GM12875 (cell line): ENCODE results near the gene PDCD1.
"Not testable (repeated sequence)": the region's sequence is repeated elsewhere in the genome, so short reads cannot be mapped to it uniquely, and the experiment has no call there.

Source experiments
- H3K4me3 ChIP-seq: one replicate; pipeline ENCODE4 v1.5.1; 2011; ENCODE audit warnings: low read depth, low read length, control low read depth
- TF ChIP-seq, protein P1 (sequence below): IDR thresholded peaks from 2 replicates; pipeline ENCODE4 v1.5.1; 2011; ENCODE audit warnings: low read depth, mild to moderate bottlenecking, control low read depth, inconsistent platforms, low read length, moderate library complexity, borderline replicate concordance; ENCODE audit not compliant: insufficient read depth

The PDCD1 gene

DNA sequence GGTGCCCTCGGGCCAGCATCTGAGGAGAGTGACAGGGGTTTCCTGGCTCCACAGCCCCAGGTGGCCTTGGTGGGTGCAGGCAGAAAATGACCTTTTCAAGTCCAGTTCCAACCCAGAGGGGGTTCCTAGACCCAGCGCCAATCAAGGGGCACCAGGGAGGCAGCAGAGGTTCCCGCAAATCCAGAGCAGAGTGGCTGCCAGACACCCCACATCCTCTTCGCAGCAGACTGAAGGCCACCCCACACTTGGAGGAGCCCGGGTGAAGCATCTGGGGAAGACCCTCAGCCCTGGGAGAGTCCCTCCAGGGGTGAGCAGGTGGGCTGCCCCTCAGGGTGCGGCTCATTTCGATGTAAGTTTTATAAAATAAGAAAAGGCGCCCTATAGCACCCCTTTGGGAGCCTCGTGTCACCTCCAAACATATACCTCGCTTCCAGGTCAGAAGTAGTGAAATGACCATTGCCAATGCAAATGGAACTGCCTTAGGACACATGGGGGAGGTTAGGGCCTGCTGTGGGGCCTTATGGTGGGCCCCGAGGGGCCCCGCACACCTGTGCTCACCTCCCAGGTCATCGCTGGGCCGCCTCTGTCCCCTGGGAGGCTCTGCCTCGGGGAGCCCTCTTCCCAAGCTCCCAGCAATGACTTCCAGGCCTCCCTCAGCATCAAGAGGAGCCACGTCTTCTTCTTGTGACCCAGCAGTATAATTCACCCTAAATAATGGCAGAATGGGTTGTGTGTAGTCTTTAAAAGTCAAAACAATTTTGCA, 21.8 kb upstream of the PDCD1 start:
- TF ChIP-seq, protein P1, sequence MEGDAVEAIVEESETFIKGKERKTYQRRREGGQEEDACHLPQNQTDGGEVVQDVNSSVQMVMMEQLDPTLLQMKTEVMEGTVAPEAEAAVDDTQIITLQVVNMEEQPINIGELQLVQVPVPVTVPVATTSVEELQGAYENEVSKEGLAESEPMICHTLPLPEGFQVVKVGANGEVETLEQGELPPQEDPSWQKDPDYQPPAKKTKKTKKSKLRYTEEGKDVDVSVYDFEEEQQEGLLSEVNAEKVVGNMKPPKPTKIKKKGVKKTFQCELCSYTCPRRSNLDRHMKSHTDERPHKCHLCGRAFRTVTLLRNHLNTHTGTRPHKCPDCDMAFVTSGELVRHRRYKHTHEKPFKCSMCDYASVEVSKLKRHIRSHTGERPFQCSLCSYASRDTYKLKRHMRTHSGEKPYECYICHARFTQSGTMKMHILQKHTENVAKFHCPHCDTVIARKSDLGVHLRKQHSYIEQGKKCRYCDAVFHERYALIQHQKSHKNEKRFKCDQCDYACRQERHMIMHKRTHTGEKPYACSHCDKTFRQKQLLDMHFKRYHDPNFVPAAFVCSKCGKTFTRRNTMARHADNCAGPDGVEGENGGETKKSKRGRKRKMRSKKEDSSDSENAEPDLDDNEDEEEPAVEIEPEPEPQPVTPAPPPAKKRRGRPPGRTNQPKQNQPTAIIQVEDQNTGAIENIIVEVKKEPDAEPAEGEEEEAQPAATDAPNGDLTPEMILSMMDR: no peak
- peak overlapping the region; percentile 63 for H3K4me3 ChIP-seq

DNA sequence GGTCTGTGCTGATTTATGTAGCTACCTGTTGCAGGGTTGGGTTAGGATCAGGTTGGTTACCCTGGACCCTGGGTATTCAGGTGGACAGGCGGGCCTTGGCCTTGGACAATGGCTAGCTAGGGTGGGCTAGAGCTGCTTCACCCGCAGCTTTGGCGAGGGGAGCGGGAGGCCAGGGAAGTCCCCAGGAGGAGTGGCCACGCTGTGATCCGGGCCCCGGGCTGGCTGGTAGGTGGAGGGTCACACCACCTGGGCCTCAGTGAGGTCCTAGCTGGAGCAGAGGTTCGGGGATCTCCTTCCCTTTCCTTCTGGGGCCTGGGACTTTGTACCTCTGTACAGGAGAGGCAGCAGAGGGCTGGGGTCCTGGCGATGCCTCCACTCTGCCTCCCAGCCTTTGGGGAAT, 20.6 kb upstream of the PDCD1 start:
- H3K4me3 ChIP-seq: no peak overlapping the region
- TF ChIP-seq, protein P1: no peak

DNA sequence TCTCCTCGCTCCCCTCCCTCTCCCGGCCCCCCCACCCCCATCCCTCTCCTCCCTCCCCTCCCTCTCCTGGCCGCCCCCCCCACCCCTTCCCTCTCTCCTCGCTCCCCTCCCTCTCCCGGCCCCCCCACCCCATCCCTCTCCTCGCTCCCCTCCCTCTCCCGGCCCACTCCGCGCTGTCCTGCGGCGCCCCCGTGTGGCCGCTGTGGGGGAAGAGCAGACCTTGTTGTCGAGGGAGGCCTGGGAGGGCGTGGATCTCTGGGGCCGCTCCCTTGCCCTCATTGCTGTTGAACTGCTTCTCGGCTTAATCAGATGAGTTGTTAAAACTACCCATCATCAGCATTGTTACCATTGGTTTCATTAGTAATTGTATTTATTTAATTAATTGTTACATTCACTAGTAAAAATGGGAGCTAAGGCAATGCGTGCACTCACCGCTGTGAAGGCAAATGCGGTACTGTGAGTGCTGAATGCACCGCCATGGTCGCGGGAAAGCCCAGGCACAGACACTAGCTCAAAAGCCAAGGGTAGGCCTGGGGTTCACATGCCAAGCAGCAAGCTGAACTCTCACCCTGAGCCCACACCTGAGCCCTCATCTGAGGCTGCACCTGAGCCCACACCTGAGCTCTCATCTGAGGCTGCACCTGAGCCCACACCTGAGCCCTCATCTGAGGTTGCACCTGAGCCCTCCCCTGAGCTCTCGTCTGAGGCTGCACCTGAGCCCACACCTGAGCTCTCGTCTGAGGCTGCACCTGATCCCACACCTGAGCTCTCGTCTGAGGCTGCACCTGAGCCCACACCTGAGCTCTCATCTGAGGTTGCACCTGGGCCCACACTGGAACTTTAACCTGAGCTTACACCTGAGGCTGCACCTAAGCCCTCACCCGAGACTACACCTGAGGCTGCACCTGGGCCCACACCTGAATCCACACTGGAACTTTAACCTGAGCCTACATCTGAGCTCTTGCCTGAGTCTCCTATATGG, 19.6 kb upstream of the PDCD1 start:
- TF ChIP-seq, protein P1: peak; percentile 82
- H3K4me3 ChIP-seq: no peak overlapping the region

DNA sequence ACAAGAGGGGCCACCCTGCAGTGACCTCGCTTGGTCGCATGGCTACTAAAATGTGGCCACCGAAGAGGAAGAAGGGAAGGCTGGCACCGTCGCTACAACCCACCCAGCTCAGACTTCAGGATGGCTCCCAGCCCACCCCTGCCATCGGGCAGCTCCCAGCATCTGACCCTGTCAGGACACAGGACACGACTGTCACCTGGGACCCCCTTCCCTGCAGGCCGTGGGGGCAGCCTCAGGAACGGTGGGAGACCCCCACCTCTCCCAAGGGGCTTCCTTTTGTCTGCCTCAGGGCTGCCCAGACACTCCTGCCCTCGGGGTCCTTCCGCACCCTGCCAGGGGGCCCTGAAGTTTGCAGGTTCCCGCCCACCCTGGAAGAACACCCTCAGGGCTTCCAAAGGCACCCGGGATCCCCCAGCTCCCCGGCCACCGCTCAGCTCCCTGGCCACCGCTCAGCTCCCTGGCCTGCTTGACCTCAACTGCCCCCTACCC, 18.5 kb upstream of the PDCD1 start:
- no peak overlapping the region for H3K4me3 ChIP-seq
- TF ChIP-seq, protein P1: no peak

DNA sequence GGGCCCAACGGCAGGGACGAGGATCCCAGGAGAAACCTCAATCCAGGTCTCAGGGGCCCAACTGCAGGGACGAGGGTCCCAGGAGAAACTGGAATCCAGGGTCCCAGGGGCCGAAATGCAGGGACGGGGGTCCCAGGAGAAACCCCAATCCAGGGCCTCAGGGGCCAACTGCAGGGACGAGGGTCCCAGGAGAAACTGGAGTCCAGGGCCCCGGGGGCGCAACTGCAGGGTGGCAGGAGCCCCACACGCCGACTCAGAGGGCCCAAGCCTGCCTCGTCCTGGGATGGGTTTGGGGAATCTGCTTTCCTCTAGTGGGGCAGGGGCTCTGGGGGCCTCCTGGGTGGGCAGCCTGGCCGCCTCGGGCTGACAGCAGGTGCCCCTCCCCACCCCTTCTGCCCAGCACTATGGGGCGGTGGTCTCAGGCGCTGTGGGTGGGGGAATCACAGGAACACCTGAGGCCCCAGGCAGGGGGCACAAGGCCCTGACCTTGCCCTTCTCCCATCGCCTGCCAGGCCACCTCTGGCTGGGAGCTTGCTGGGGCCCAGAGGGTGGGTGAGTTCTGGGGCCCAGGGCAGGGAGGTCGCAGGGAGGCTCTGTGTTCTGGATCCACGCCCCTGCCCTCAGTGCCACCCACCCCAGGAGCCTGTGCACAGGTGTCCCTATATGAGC, 18.0 kb upstream of the PDCD1 start:
- TF ChIP-seq, protein P1: no peak
- no peak overlapping the region for H3K4me3 ChIP-seq

DNA sequence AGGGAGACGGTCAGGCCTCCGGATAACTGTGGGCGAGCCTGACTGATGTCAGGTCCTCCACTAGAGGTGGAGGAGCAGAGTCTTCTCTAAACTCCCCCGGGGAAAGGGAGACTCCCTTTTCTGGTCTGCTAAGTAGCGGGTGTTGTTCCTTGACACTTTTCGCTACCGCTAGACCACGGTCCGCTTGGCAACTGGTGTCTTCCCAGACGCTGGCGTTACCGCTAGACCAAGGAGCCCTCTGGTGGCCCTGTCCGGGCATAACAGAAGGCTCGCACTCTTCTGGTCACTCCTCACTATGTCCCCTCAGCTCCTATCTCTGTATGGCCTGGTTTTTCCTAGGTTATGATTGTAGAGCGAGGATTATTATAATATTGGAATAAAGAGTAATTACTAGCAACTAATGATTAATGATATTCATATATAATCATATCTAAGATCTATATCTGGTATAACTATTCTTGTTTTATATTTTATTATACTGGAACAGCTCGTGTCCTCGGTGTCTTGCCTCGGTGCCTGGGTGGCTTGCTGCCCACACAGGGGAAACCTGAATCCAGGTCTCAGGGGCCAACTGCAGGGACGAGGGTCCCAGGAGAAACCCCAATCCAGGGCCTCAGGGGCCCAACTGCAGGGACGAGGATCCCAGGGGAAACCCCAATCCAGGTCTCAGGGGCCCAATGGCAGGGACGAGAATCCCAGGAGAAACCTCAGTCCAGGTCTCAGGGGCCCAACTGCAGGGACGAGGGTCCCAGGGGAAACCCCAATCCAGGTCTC, 17.2 kb upstream of the PDCD1 start:
- H3K4me3 ChIP-seq: not testable (repeated sequence)
- TF ChIP-seq, protein P1: peak; percentile 38; the same call in 1 of the 2 replicates
